H9 (cell line): ENCODE data around the gene IRF6. TPM values are rescaled to one million over a fixed set of nuclear protein-coding genes. Genes with fewer than 3 reads are reported as not detected.

Source experiments
- DNase-seq: peaks from one replicate; pipeline ENCODE4 v3.0.0-alpha.2; 2017
- H2AFZ ChIP-seq: one replicate; pipeline ENCODE4 v1.6.1; 2013; ENCODE audit warnings: mild to moderate bottlenecking, low read length, control low read depth, moderate library complexity
- H2AK5ac ChIP-seq: 2 replicates; pipeline ENCODE4 v1.6.1; 2013; ENCODE audit warnings: low read length, control low read depth, mixed read lengths; ENCODE audit not compliant: insufficient read length
- H2BK120ac ChIP-seq: one replicate; pipeline ENCODE4 v1.6.1; 2013; ENCODE audit warnings: low read depth, mild to moderate bottlenecking, low read length, control low read depth, inconsistent platforms; ENCODE audit not compliant: poor library complexity, severe bottlenecking
- H2BK12ac ChIP-seq: 2 replicates; pipeline ENCODE4 v1.6.1; 2013; ENCODE audit warnings: low read length, control low read depth, mixed read lengths, low read depth; ENCODE audit not compliant: insufficient read length
- H2BK15ac ChIP-seq: 2 replicates; pipeline ENCODE4 v1.6.1; 2013; ENCODE audit warnings: low read depth, low read length, control low read depth
- H2BK20ac ChIP-seq: one replicate; pipeline ENCODE4 v1.6.1; 2013; ENCODE audit warnings: low read depth, mild to moderate bottlenecking, low read length, control low read depth, inconsistent platforms; ENCODE audit not compliant: poor library complexity, severe bottlenecking
- H2BK5ac ChIP-seq: 2 replicates; pipeline ENCODE4 v1.6.1; 2013; ENCODE audit warnings: low read length, control low read depth, mixed read lengths; ENCODE audit not compliant: insufficient read length
- H3K14ac ChIP-seq: 2 replicates; pipeline ENCODE4 v1.6.1; 2013; ENCODE audit warnings: low read length, control low read depth; ENCODE audit not compliant: insufficient read depth
- H3K18ac ChIP-seq: 2 replicates; pipeline ENCODE4 v1.6.1; 2013; ENCODE audit warnings: low read depth, mild to moderate bottlenecking, mixed read lengths, low read length, control low read depth; ENCODE audit not compliant: insufficient read length
- H3K23ac ChIP-seq: 2 replicates; pipeline ENCODE4 v1.6.1; 2013; ENCODE audit warnings: low read length, control low read depth, mixed read lengths, low read depth; ENCODE audit not compliant: insufficient read length
- H3K23me2 ChIP-seq: 2 replicates; pipeline ENCODE4 v1.6.1; 2013; ENCODE audit warnings: low read depth, mild to moderate bottlenecking, mixed read lengths, low read length, control low read depth; ENCODE audit not compliant: insufficient read length, poor library complexity, severe bottlenecking
- H3K27ac ChIP-seq: 2 replicates; pipeline ENCODE4 v1.5.1; 2013; ENCODE audit warnings: low read length, control low read depth, mixed read lengths, low read depth; ENCODE audit not compliant: insufficient read length
- H3K27me3 ChIP-seq: 2 replicates; pipeline ENCODE4 v1.6.1; 2013; ENCODE audit warnings: low read length, control low read depth, inconsistent platforms; ENCODE audit not compliant: insufficient read depth
- H3K4ac ChIP-seq: 2 replicates; pipeline ENCODE4 v1.6.1; 2013; ENCODE audit warnings: low read depth, mild to moderate bottlenecking, control low read depth, inconsistent platforms, low read length, moderate library complexity
- H3K4me1 ChIP-seq: 2 replicates; pipeline ENCODE4 v1.6.1; 2013; ENCODE audit warnings: low read length, control low read depth, inconsistent platforms; ENCODE audit not compliant: insufficient read depth
- H3K4me2 ChIP-seq: 2 replicates; pipeline ENCODE4 v1.6.1; 2013; ENCODE audit warnings: low read length, control low read depth, mixed read lengths; ENCODE audit not compliant: insufficient read length, insufficient read depth
- H3K56ac ChIP-seq: 2 replicates; pipeline ENCODE4 v1.6.1; 2013; ENCODE audit warnings: low read depth, mild to moderate bottlenecking, mixed read lengths, low read length, control low read depth; ENCODE audit not compliant: insufficient read length
- H3K79me1 ChIP-seq: 2 replicates; pipeline ENCODE4 v1.6.1; 2013; ENCODE audit warnings: low read depth, mild to moderate bottlenecking, moderate library complexity, low read length, control low read depth, inconsistent platforms; ENCODE audit not compliant: insufficient read depth, poor library complexity, severe bottlenecking
- H3K79me2 ChIP-seq: 2 replicates; pipeline ENCODE4 v1.6.1; 2013; ENCODE audit warnings: low read length, control low read depth, inconsistent platforms; ENCODE audit not compliant: insufficient read depth
- H3K9ac ChIP-seq: 2 replicates; pipeline ENCODE4 v1.6.1; 2013; ENCODE audit warnings: low read length, control low read depth, mixed read lengths; ENCODE audit not compliant: insufficient read length; ENCODE audit errors: extremely low read depth
- H3K9me3 ChIP-seq: one replicate; pipeline ENCODE4 v1.6.1; 2013; ENCODE audit warnings: low read depth, low read length, inconsistent platforms; ENCODE audit not compliant: control insufficient read depth
- H3T11ph ChIP-seq: one replicate; pipeline ENCODE4 v1.6.1; 2013; ENCODE audit warnings: mild to moderate bottlenecking, low read length, control low read depth, inconsistent platforms
- H4K20me1 ChIP-seq: one replicate; pipeline ENCODE4 v1.6.1; 2013; ENCODE audit not compliant: control insufficient read depth, insufficient read length, insufficient read depth
- H4K5ac ChIP-seq: 2 replicates; pipeline ENCODE4 v1.6.1; 2013; ENCODE audit warnings: low read depth, mild to moderate bottlenecking, mixed read lengths, low read length, control low read depth; ENCODE audit not compliant: insufficient read length
- H4K8ac ChIP-seq: replicated peaks from 2 replicates; pipeline ENCODE4 v1.6.1; 2013; ENCODE audit warnings: low read length, control low read depth, mixed read lengths, low read depth; ENCODE audit not compliant: insufficient read length
- H4K91ac ChIP-seq: 2 replicates; pipeline ENCODE4 v1.6.1; 2013; ENCODE audit warnings: low read depth, mild to moderate bottlenecking, moderate library complexity, mixed read lengths, low read length, control low read depth; ENCODE audit not compliant: insufficient read length
- H3K27ac Mint-ChIP-seq, 3 experiments: 2 replicates in 2 of 3; 3 replicates in 1 of 3; pipeline ENCODE4 v1.8.0; 2020 to 2021; ENCODE audit warnings: mixed read lengths in 3 of 3, mild to moderate bottlenecking in 1 of 3, moderate library complexity in 1 of 3
- H3K27me3 Mint-ChIP-seq: 2 replicates; pipeline ENCODE4 v1.8.0; 2021; ENCODE audit warnings: low read depth, mild to moderate bottlenecking, moderate library complexity, mixed read lengths
- H3K36me3 Mint-ChIP-seq, 3 experiments: 2 replicates in 2 of 3; 3 replicates in 1 of 3; pipeline ENCODE4 v1.8.0; 2020 to 2021; ENCODE audit warnings: low read depth in 3 of 3, mixed read lengths in 3 of 3; ENCODE audit not compliant: insufficient read depth in 1 of 3
- H3K4me1 Mint-ChIP-seq, 2 experiments: 2 replicates each; pipeline ENCODE4 v1.8.0; 2020; ENCODE audit warnings: mixed read lengths in 2 of 2
- H3K4me3 Mint-ChIP-seq, 2 experiments: 2 replicates in 1 of 2; 3 replicates in 1 of 2; pipeline ENCODE4 v1.8.0; 2020 to 2021; ENCODE audit warnings: mild to moderate bottlenecking in 2 of 2, mixed read lengths in 2 of 2, moderate library complexity in 1 of 2
- H3K9me3 Mint-ChIP-seq, 2 experiments: 2 replicates in 1 of 2; 3 replicates in 1 of 2; pipeline ENCODE4 v1.8.0; 2020; ENCODE audit warnings: mild to moderate bottlenecking in 2 of 2, mixed read lengths in 2 of 2, moderate library complexity in 1 of 2
- CTCF ChIP-seq: fragments of 200-600 bp; sonication (generic); conservative IDR thresholded peaks from 3 replicates; pipeline ENCODE4 v1.8.0; 2021; ENCODE audit warnings: antibody characterized with exemption, mild to moderate bottlenecking
- WGBS: extraction: QIAGEN DNeasy Blood & Tissue Kit; methylation state at CpG from one replicate; pipeline ENCODE4 v1.1.7; 2013; ENCODE audit warnings: missing lambda C conversion rate, low lambda C conversion rate, mixed read lengths; ENCODE audit not compliant: insufficient read length; ENCODE audit errors: extremely low coverage; 5-methylcytosine and 5-hydroxymethylcytosine counted together
- total RNA-seq: library from RNA; stranded (reverse); gene quantifications from 2 replicates; pipeline ENCODE4 v1.2.1, GENCODE V29; 2021

The IRF6 gene
- total RNA-seq, 1 experiment from 2014 or later, result 7.1 TPM

GRCh38 chr1:209831615-209832014, 25.7 kb upstream of the IRF6 start:
- Histone ChIP-seq H2AFZ (no peak overlapping the region), H4K5ac (no peak overlapping the region), H2BK12ac (no peak overlapping the region), H3K14ac (no peak overlapping the region), H2BK120ac (no peak overlapping the region), H3K23me2 (no peaks in the 10 kb centered on the region), H3K4me2 (no peak overlapping the region), H3K18ac (no peak overlapping the region), H2BK5ac (no peak overlapping the region), H3K9me3 (no peaks in the 10 kb centered on the region), H3K4ac (no peak overlapping the region), H3K27me3 (no peaks in the 10 kb centered on the region), H4K20me1 (no peaks in the 10 kb centered on the region), H2BK15ac (no peak overlapping the region), H3K4me1 (no peaks in the 10 kb centered on the region), H3K79me1 (no peaks in the 10 kb centered on the region), H3K56ac (no peak overlapping the region), H3K23ac (no peak overlapping the region), H4K8ac (no peak overlapping the region), H3K27ac (no peak overlapping the region), H2AK5ac (no peak overlapping the region), H2BK20ac (no peak overlapping the region), H3K9ac (no peak overlapping the region), H4K91ac (no peak overlapping the region), H3T11ph (no peak overlapping the region), H3K79me2 (no peaks in the 10 kb centered on the region)
- no CpG with 5 or more reads among the region's 1 CpG for WGBS
- Mint-ChIP-seq H3K9me3 (peaks cover 0 to 3% of the 10 kb centered on the region in 2 experiments; a peak in 1 of 5 replicates), H3K36me3 (peaks cover 17 to 58% (median 52%) of the 10 kb centered on the region in 3 experiments; a peak in 6 of 7 replicates), H3K27ac (no peak overlapping the region), H3K4me3 (no peak overlapping the region), H3K4me1 (peaks cover 6 to 7% of the 10 kb centered on the region in 2 experiments), H3K27me3 (no peaks in the 10 kb centered on the region)
- no peak for DNase-seq
- TF ChIP-seq CTCF, result no peak
